ENCODE data around the gene EIF4H.
A peak's percentile ranks its signal among the peaks of the same experiment; 100 is the strongest.

Gene EIF4H

DNA sequence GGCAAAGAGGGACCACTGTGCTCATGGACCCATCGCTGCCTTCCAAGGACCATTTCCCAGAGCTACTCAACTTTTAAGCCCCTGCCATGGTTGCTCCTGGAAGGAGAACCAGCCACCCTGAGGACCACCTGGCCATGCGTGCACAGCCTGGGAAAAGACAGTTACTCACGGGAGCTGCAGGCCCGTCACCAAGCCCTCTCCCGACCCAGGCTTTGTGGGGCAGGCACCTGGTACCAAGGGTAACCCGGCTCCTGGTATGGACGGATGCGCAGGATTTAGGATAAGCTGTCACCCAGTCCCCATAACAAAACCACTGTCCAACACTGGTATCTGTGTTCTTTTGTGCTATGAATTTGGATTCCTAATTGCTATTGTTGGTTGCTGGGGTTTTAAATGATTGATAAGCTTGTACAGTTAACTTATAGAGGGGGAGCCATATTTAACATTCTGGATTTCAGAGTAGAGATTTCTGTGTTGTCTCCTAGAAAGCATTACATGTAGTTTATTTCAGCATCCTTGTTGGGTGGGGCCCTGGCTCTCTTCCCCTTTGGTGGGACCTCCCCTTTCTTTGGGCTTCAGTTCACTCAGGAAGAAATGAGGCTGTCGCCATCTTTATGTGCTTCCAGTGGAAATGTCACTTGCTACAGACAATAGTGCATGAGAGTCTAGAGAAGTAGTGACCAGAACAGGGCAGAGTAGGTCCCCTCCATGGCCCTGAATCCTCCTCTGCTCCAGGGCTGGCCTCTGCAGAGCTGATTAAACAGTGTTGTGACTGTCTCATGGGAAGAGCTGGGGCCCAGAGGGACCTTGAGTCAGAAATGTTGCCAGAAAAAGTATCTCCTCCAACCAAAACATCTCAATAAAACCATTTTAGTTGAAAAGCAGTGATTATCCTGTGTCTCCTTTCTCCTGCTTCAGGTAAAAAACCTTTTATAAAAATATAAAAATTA lies 55.1 kb downstream of the EIF4H start:
- DNase-seq = no peak

DNA sequence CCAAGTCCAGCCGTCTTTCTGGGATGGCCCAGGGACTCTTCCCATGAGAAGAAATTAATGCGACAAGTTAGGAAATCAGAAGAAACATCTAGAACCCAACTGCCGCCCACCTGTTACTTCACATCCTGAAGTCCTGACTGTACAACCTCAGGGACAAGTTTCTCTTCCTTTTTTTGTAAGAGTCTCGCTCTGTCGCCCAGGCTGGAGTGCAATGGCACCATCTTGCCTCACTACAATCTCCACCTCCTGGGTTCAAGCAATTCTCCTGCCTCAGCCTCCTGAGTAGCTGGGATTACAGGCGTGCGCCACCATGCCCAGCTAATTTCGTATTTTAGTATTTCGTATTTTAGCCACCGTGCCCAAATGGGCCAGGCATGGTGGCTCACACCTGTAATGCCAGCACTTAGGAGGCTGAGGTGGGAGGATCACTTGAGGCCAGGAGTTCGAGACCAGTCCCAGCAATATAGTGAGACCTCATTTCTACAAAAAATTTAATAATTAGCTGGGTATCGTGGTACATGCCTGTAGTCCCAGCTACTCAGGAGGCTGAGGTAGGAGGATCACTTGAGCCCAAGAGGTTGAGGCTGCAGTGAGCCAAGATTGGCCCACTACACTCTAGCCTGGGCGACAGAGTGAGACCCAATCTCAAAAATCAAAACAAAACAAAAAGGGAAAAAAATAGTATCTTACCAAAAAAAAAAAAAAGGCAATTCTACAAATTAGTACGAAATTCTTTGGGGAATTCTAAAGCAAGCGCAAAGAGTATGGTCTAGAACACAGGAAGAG lies 56.5 kb downstream of the EIF4H start:
- DNase-seq = no peak

DNA sequence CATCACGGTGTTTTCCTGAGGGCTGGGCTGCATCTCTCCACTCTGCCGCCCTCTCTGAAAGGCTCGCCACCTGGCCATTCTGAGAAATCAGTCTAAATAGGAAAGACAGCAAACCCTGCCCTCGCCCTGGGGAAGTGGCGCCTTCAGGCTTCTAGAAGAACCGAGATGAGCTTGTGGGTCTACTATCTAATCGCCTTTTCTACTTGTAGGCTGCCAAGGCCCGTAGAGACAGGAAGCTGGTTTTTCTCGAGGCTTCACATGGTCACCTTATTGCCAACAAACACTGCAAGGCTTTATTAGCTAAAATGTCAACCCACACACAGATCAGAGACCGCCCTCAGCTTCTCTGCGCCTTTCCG lies 57.1 kb downstream of the EIF4H start:
- no peak for DNase-seq

DNA sequence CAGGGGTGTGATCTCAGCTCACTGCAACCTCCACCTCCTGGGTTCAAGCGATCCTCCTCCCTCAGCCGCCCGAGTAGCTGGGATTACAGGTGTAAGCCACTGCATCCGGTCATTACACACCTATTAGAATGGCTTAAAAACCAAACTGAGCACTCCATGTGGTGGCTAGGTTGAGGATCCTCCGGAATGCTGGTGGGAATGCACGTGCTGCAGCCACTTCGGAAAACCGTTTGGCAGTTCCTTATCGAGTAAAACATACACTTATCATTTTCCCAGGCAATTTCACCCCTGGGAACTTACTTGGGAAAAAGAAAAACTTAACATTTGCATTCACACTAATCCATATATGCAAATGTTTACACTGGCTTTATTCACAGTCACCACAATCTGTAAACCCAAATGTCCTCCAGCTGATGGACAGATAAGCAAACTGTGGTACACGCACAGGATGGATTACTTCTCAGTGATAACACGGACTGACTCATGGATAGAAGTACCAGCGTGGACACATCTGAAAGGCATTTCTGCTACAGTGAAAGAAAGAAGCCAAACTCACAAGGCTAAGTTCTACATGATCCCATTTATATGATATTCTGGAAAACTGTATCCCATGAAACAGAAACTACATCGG lies 59.6 kb downstream of the EIF4H start:
- DNase-seq = peak; percentile 88

DNA sequence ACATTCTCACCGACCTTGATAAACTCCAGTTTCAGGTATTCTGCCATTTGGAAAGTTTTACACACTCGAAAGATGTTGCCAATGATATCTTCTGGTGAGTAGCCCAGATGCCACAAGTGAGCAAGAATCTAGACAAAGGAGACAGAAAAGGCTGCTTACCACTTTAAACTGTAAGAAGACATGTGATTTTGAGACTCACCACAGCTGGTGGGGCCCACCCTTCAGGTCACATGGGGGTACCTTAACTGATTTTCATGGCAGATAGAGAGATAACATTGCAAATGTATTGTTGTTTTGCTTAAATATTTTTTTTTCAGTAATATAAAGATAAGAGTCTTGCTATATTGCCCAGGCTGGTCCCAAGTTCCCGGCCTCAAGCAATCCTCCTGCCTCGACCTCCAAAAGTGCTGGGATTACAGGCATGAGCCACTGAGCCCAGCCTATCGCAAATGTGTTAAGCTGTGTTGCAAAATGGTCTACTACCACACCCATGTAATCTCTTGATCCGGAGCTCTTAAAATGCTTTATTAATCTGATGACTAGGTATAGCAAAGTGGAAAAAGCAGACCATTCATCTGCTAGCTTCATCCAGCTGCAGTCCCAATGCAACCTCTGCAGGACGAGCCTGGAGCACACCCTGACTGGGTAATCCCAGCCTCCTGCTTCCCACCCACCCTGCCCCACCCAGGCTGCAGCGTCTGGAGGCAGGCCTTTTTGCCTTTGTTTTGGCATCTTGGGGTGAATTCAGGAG lies 61.5 kb downstream of the EIF4H start:
- DNase-seq = no peak

DNA sequence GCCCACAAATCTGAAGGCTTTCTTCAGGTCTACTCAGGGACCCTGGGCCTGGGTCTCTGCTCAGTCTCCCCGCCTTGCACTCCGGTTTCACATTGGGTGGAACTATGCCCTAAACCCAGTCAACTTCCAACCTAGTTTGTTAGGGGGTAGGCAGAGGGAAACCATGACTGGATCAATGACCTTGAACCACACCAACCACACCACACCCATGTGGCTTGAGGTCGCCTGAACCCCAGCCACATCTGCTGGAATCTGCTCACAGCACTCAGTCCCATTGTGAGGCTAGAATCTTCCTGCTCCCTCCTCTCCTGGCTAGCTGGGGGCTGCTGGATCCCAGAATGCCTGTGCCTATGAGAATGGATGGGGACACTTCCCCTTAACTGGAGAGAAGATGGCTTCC lies 62.1 kb downstream of the EIF4H start:
- DNase-seq = no peak

DNA sequence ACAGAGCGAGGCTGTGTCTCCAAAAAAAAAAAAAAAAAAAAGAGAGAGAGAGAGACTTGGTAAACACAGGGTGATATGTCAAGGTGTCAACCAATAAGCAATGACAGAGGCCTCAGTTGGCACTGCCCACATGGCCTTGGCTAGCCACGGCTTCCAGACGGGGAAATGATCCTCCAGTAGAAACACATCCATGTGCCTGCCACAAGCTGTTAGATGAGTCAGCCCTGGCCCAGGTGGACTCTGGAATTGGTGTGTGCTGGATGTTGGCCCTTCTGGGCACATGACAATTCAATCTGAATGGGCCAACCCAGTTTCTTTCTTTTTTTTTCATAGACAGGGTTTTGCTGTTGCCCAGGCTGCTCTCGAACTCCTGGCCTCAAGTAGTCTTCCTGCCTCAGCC lies 66.3 kb downstream of the EIF4H start:
- no peak for DNase-seq

DNA sequence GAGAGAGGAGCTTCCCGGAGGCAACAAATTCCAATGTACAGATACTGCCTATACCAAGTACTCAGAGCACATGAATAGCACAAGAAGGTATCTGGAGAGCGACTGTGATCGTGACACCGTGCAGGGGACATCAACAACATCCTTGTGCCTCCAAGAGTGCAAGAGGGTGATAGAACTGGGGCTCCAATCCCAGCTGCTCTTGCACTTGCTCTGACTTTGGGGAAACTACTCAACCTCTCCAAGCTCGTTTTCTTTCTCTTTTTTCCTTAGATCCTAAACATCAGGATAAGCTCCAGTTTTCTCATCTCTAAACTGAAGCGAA lies 67.9 kb downstream of the EIF4H start:
- no peak for DNase-seq

DNA sequence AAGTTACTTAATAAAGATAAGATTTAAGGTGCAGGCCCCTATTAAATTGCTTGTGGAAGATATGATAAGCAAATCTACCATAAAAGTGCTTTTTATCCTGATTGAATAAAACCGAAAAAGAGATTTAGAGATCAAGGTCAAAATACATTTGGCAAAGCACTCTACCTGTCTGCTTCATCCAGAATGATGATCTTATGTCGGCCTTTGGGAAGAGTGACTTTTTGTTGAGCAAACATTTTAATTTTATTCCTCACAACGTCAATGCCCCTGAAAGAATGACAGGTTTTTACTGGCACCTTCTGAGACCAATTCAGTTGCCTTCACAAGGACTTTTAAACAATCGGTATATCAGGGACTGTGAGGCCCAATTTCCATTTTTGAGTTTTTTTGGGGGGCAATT lies 72.3 kb downstream of the EIF4H start:
- DNase-seq = no peak
